DND-41 (cell line): ENCODE measurements around the gene C1QTNF5.
A peak's percentile ranks its signal among the peaks of the same experiment; 100 is the strongest.

Experiments used
- ATAC-seq: fragments of 200-7000 bp; cut with Tn5 transposase; 3 replicates; pipeline ENCODE4 v1.9.1; 2021; ENCODE audit warnings: low read depth; ENCODE audit not compliant: insufficient read depth
- DNase-seq: peaks from one replicate; pipeline ENCODE4 v3.0.0-alpha.2; 2020
- H2AFZ ChIP-seq: 2 replicates; pipeline ENCODE4 v1.6.0; 2012; ENCODE audit warnings: low read depth, low read length
- H3K27ac ChIP-seq: 2 replicates; pipeline ENCODE4 v1.5.1; 2012; ENCODE audit warnings: low read length, inconsistent platforms
- H3K27me3 ChIP-seq: fragments of 200-600 bp; sonication (generic); 2 replicates; pipeline ENCODE4 v1.6.0; 2012; ENCODE audit warnings: low read length, mild to moderate bottlenecking, inconsistent platforms; ENCODE audit not compliant: insufficient read depth, poor library complexity
- H3K36me3 ChIP-seq: 2 replicates; pipeline ENCODE4 v1.5.1; 2012; ENCODE audit warnings: low read length, inconsistent platforms; ENCODE audit not compliant: insufficient read depth
- H3K4me1 ChIP-seq: 2 replicates; pipeline ENCODE4 v1.5.1; 2012; ENCODE audit warnings: mild to moderate bottlenecking, low read length; ENCODE audit not compliant: insufficient read depth
- H3K4me2 ChIP-seq: 2 replicates; pipeline ENCODE4 v1.6.0; 2012; ENCODE audit warnings: mild to moderate bottlenecking, moderate library complexity, low read length, inconsistent platforms; ENCODE audit not compliant: insufficient read depth
- H3K4me3 ChIP-seq, 2 experiments: fragments of 200-600 bp in 1 of 2; shearing (Covaris generic) in 1 of 2; 2 replicates each; pipeline ENCODE4 v1.5.1; 2012 to 2016; ENCODE audit warnings: inconsistent platforms in 2 of 2, low read length in 2 of 2, mild to moderate bottlenecking in 2 of 2, low read depth in 1 of 2, moderate library complexity in 1 of 2
- H3K79me2 ChIP-seq: 2 replicates; pipeline ENCODE4 v1.6.0; 2012; ENCODE audit warnings: low read length, inconsistent platforms; ENCODE audit not compliant: insufficient read depth
- H3K9ac ChIP-seq: 2 replicates; pipeline ENCODE4 v1.6.0; 2012; ENCODE audit warnings: low read depth, mild to moderate bottlenecking, inconsistent platforms, low read length, moderate library complexity
- H3K9me3 ChIP-seq: 2 replicates; pipeline ENCODE4 v1.5.1; 2012; ENCODE audit warnings: low read length, moderate library complexity, mild to moderate bottlenecking, inconsistent platforms; ENCODE audit not compliant: insufficient read depth, severe bottlenecking
- H4K20me1 ChIP-seq: 2 replicates; pipeline ENCODE4 v1.6.0; 2012; ENCODE audit warnings: low read length; ENCODE audit not compliant: insufficient read depth
- CTCF ChIP-seq: IDR thresholded peaks from 2 replicates; pipeline ENCODE4 v1.5.1; 2012; ENCODE audit warnings: borderline replicate concordance, low read length, moderate library complexity, mild to moderate bottlenecking; ENCODE audit not compliant: poor library complexity, severe bottlenecking; ENCODE audit errors: extremely low read depth
- EZH2 ChIP-seq: IDR thresholded peaks from 3 replicates; pipeline ENCODE4 v1.6.1; 2012; ENCODE audit warnings: borderline replicate concordance, low read depth, mild to moderate bottlenecking, moderate library complexity, low read length, inconsistent platforms; ENCODE audit not compliant: severe bottlenecking

The C1QTNF5 gene

DNA sequence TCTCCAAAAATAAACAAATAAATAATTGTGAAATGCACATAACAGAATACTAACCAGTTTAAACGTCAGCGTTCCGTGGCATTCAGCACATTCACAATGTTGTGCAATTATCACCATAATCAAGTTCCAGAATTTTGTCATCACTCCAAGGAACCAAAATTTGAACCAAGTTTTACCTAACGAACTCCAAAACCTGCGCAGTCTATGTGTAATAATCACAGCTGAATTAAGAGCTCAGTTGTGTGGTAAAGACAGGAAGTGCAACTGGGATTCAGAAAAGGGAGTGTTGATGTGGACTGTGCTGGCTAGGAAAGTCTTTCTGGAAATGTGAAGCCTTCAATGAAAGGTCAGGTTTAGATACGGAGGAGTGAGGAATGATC, 18.3 kb downstream of the C1QTNF5 start:
- H3K4me1 ChIP-seq = peaks cover 13% of the 10 kb centered on the region
- no peaks in the 10 kb centered on the region for H3K79me2 ChIP-seq
- no peak overlapping the region for H2AFZ ChIP-seq
- H3K27me3 ChIP-seq = peaks cover 26% of the 10 kb centered on the region
- H3K9ac ChIP-seq = no peak overlapping the region
- ATAC-seq = no peak
- TF ChIP-seq CTCF (peak; percentile 8), EZH2 (no peak)
- no peak overlapping the region for H3K4me2 ChIP-seq
- H3K36me3 ChIP-seq = no peaks in the 10 kb centered on the region
- no peaks in the 10 kb centered on the region for H3K9me3 ChIP-seq
- no peak for DNase-seq
- H3K4me3 ChIP-seq = no peak overlapping the region
- no peak overlapping the region for H3K27ac ChIP-seq
- peaks cover 5% of the 10 kb centered on the region for H4K20me1 ChIP-seq

GRCh38 chr11:119320776-119321524, 19.7 kb downstream of the C1QTNF5 start:
- H2AFZ ChIP-seq = peak overlapping the region; percentile 56
- peak overlapping the region; percentile 45 for H3K4me2 ChIP-seq
- H3K27me3 ChIP-seq = peaks cover 39% of the 10 kb centered on the region
- peaks cover 13% of the 10 kb centered on the region for H4K20me1 ChIP-seq
- H3K4me1 ChIP-seq = peaks cover 26% of the 10 kb centered on the region
- peak overlapping the region in 1 of 2 experiments; percentile 24; a peak in 2 of 4 replicates for H3K4me3 ChIP-seq
- no peaks in the 10 kb centered on the region for H3K9me3 ChIP-seq
- peak overlapping the region; percentile 22; the same call in 1 of the 2 replicates for H3K9ac ChIP-seq
- no peak overlapping the region for H3K27ac ChIP-seq
- ATAC-seq = peak; percentile 31; the same call in 1 of the 3 replicates
- TF ChIP-seq EZH2 = no peak
- H3K36me3 ChIP-seq = no peaks in the 10 kb centered on the region
- DNase-seq = peak; percentile 31
- no peaks in the 10 kb centered on the region for H3K79me2 ChIP-seq

- DNase-seq = no peak
- Histone ChIP-seq H3K27me3 (peaks cover 45% of the 10 kb centered on the region), H3K4me1 (peaks cover 32% of the 10 kb centered on the region), H3K9me3 (no peaks in the 10 kb centered on the region), H3K27ac (no peak overlapping the region), H4K20me1 (peaks cover 19% of the 10 kb centered on the region), H3K4me3 (no peak overlapping the region), H2AFZ (no peak overlapping the region), H3K9ac (no peak overlapping the region), H3K4me2 (no peak overlapping the region), H3K79me2 (no peaks in the 10 kb centered on the region), H3K36me3 (no peaks in the 10 kb centered on the region)
- no peak for ATAC-seq
- TF ChIP-seq CTCF (no peak), EZH2 (no peak)
Measured at GRCh38 chr11:119320240-119320775, 20.4 kb downstream of the C1QTNF5 start.

DNA sequence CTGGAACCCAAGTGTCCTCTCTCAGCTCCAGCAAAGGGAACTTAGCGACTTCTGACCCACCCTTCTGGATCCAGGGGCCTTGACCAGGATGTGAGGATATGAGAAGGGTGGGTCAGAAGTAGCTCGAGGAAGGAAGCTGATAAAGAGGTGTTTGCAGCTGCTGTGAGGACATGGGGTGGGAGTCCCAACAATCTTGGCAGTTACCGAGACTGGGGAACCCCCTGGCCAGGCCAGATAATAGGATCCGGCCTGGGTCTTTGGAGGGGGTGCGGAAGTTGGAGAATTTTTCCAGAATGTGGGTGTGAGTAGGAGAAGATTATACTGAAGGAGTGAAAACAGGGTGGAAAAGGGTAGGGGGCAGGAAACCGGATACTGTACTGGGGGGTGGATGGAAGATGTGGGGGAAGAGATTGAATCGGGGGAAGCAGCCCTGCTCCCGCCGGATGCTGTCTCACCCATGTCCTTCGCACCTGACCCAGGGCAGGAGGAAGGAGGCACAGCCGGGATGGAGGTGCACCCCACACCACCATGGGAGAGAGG, 20.9 kb downstream of the C1QTNF5 start:
- Histone ChIP-seq H3K4me3 (no peak overlapping the region), H3K4me1 (peaks cover 37% of the 10 kb centered on the region)

More for the DNA sequence above, 20.9 kb downstream of the C1QTNF5 start:
- H3K79me2 ChIP-seq = no peaks in the 10 kb centered on the region
- no peak overlapping the region for H3K27ac ChIP-seq
- no peak overlapping the region for H2AFZ ChIP-seq
- no peaks in the 10 kb centered on the region for H3K9me3 ChIP-seq
- DNase-seq (no peak), ATAC-seq (no peak)
- H3K36me3 ChIP-seq = no peaks in the 10 kb centered on the region
- TF ChIP-seq CTCF (no peak), EZH2 (no peak)
- no peak overlapping the region for H3K9ac ChIP-seq
- H3K4me2 ChIP-seq = no peak overlapping the region
- peaks cover 51% of the 10 kb centered on the region for H3K27me3 ChIP-seq
- peaks cover 19% of the 10 kb centered on the region for H4K20me1 ChIP-seq
